Neuronal stem cell (in vitro differentiated cells): ENCODE measurements around the gene ZNF441.

Experiments used
- DNase-seq: peaks from one replicate; pipeline ENCODE4 v3.0.0-alpha.2; 2013; ENCODE audit warnings: low spot score
- H2AFZ ChIP-seq: one replicate; pipeline ENCODE4 v1.6.1; 2013; ENCODE audit warnings: mild to moderate bottlenecking, low read length, inconsistent platforms
- H2AK5ac ChIP-seq: 2 replicates; pipeline ENCODE4 v1.6.1; 2013; ENCODE audit warnings: low read depth, mild to moderate bottlenecking, inconsistent platforms, low read length, moderate library complexity, mixed read lengths
- H2BK120ac ChIP-seq: 2 replicates; pipeline ENCODE4 v1.6.1; 2013; ENCODE audit warnings: low read depth, mild to moderate bottlenecking, inconsistent platforms, low read length, moderate library complexity, mixed read lengths
- H2BK12ac ChIP-seq: one replicate; pipeline ENCODE4 v1.6.1; 2013; ENCODE audit warnings: low read length, inconsistent platforms
- H2BK15ac ChIP-seq: 2 replicates; pipeline ENCODE4 v1.6.1; 2013; ENCODE audit warnings: mild to moderate bottlenecking, low read length, inconsistent platforms, mixed read lengths
- H2BK5ac ChIP-seq: one replicate; pipeline ENCODE4 v1.6.1; 2013; ENCODE audit warnings: inconsistent platforms, mild to moderate bottlenecking, low read length, moderate library complexity
- H3K14ac ChIP-seq: one replicate; pipeline ENCODE4 v1.6.1; 2013; ENCODE audit warnings: low read length, inconsistent platforms
- H3K18ac ChIP-seq: 2 replicates; pipeline ENCODE4 v1.6.1; 2013; ENCODE audit warnings: low read length, inconsistent platforms
- H3K23ac ChIP-seq: 2 replicates; pipeline ENCODE4 v1.6.1; 2013; ENCODE audit warnings: low read depth, mild to moderate bottlenecking, mixed read lengths, low read length, inconsistent platforms; ENCODE audit not compliant: poor library complexity
- H3K27ac ChIP-seq: replicated peaks from 3 replicates; pipeline ENCODE4 v1.5.1; 2013; ENCODE audit warnings: low read length, inconsistent platforms
- H3K27me3 ChIP-seq, 3 experiments: 2 replicates each; pipeline ENCODE4 v1.6.1; 2013; ENCODE audit warnings: low read length in 3 of 3, mild to moderate bottlenecking in 2 of 3, inconsistent platforms in 1 of 3, low read depth in 1 of 3, mixed read lengths in 1 of 3, moderate library complexity in 1 of 3; ENCODE audit not compliant: control insufficient read depth in 3 of 3, insufficient read depth in 3 of 3
- H3K36me3 ChIP-seq, 2 donors: replicated peaks in 1 of 2; 2 replicates each; pipeline ENCODE4 v1.6.1; 2013; ENCODE audit warnings: low read length in 2 of 2; ENCODE audit not compliant: control insufficient read depth in 2 of 2, insufficient read depth in 2 of 2
- H3K4ac ChIP-seq: 2 replicates; pipeline ENCODE4 v1.6.1; 2013; ENCODE audit warnings: inconsistent platforms, mild to moderate bottlenecking, low read length, moderate library complexity
- H3K4me1 ChIP-seq, 2 donors: 1 replicate in 1 of 2; 2 replicates in 1 of 2; pipeline ENCODE4 v1.6.1; 2013; ENCODE audit warnings: low read length in 2 of 2, low read depth in 1 of 2; ENCODE audit not compliant: control insufficient read depth in 2 of 2, insufficient read depth in 1 of 2
- H3K4me2 ChIP-seq: one replicate; pipeline ENCODE4 v1.6.1; 2013; ENCODE audit warnings: mild to moderate bottlenecking, low read length, inconsistent platforms; ENCODE audit not compliant: insufficient read depth, poor library complexity, severe bottlenecking
- H3K4me3 ChIP-seq, 2 donors: 2 replicates each; pipeline ENCODE4 v1.5.1; 2013; ENCODE audit warnings: low read length in 2 of 2, mild to moderate bottlenecking in 2 of 2, inconsistent platforms in 1 of 2, moderate library complexity in 1 of 2
- H3K79me1 ChIP-seq: one replicate; pipeline ENCODE4 v1.6.1; 2013; ENCODE audit warnings: low read depth, mild to moderate bottlenecking, inconsistent platforms, low read length, moderate library complexity
- H3K9ac ChIP-seq: one replicate; pipeline ENCODE4 v1.6.1; 2013; ENCODE audit warnings: mild to moderate bottlenecking, low read depth, low read length, inconsistent platforms; ENCODE audit not compliant: poor library complexity
- H3K9me3 ChIP-seq, 2 donors: replicated peaks in 1 of 2; 2 replicates each; pipeline versions ENCODE3 to v1.6.1; 2013; ENCODE audit warnings: low read length in 2 of 2, mild to moderate bottlenecking in 2 of 2, inconsistent platforms in 1 of 2, low read depth in 1 of 2, mixed read lengths in 1 of 2, moderate library complexity in 1 of 2; ENCODE audit not compliant: control insufficient read depth in 2 of 2, insufficient read depth in 1 of 2
- H4K8ac ChIP-seq: one replicate; pipeline ENCODE4 v1.6.1; 2013; ENCODE audit warnings: low read depth, mild to moderate bottlenecking, inconsistent platforms, low read length, moderate library complexity
- H4K91ac ChIP-seq: one replicate; pipeline ENCODE4 v1.6.1; 2013; ENCODE audit warnings: low read length, low read depth, mild to moderate bottlenecking, inconsistent platforms; ENCODE audit not compliant: poor library complexity
- WGBS, 2 donors: extraction: QIAGEN DNeasy Blood & Tissue Kit; methylation state at CpG; one replicate each; pipeline ENCODE4 v1.1.7; 2013; ENCODE audit warnings: missing lambda C conversion rate in 2 of 2, mixed read lengths in 1 of 2; ENCODE audit not compliant: insufficient read length in 2 of 2, insufficient replicate concordance in 1 of 2; ENCODE audit errors: extremely low coverage in 2 of 2; 5-methylcytosine and 5-hydroxymethylcytosine counted together

Gene ZNF441

DNA sequence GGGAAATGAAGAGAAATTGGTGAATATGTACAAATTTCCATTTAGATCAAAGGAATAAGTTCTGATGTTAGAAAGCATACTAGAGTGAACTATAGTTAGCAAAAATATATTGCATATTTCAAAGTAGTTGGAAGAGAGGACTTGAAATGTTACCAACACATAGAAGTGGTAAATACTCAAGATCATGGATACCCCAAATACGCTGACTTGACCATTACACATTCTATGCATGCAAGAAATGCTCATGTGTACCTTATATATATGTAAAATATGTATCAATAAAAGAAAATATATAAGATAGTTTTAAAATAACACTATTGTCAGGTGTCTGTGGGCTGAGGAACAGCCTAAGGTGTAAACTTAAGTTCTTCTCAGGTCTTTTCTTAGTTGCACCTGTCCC lies 17.0 kb downstream of the ZNF441 start:
- H3K23ac ChIP-seq: no peak overlapping the region
- H3K9ac ChIP-seq: no peak overlapping the region
- H3K27me3 ChIP-seq: no peaks in the 10 kb centered on the region
- H2BK12ac ChIP-seq: no peak overlapping the region
- H2BK15ac ChIP-seq: no peak overlapping the region
- no peak overlapping the region for H3K4me3 ChIP-seq
- H3K9me3 ChIP-seq: peaks cover 19 to 87% of the 10 kb centered on the region in 2 donors
- peaks cover 7 to 66% of the 10 kb centered on the region in 2 donors for H3K36me3 ChIP-seq
- H3K79me1 ChIP-seq: no peaks in the 10 kb centered on the region
- no peak overlapping the region for H4K91ac ChIP-seq
- no peak overlapping the region for H3K4ac ChIP-seq
- WGBS, 2 donors: no CpG with 5 or more reads among the region's 1 CpG
- H2AK5ac ChIP-seq: no peak overlapping the region
- H3K27ac ChIP-seq: no peak overlapping the region
- H4K8ac ChIP-seq: no peak overlapping the region
- H3K14ac ChIP-seq: no peak overlapping the region
- no peaks in the 10 kb centered on the region for H3K4me1 ChIP-seq
- no peak overlapping the region for H2BK5ac ChIP-seq
- H3K4me2 ChIP-seq: no peak overlapping the region
- DNase-seq: no peak
- no peak overlapping the region for H3K18ac ChIP-seq
- no peak overlapping the region for H2BK120ac ChIP-seq
- H2AFZ ChIP-seq: no peak overlapping the region

DNA sequence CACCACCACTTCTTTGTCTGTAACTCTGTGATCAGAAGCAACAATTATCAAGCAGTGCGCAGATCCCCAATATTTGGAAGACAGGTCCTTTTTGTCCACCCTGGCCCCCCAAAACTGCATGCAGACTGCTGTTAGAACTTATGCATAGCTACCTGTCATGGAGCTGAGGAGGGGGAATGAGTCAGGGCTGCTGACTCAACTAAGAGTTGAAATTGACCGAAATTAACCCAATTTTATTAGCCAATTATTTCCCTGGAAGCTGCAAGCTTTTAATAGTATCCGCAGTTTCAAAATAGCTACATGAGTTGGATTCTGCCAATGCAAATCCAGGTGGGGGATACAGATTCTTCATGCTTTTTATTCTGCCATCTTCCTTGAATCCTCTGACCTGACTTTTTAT lies 17.6 kb downstream of the ZNF441 start:
- no peak overlapping the region for H3K14ac ChIP-seq
- H4K91ac ChIP-seq: no peak overlapping the region
- H2BK5ac ChIP-seq: no peak overlapping the region
- H3K4me1 ChIP-seq: no peaks in the 10 kb centered on the region
- no peak overlapping the region for H3K27ac ChIP-seq
- no peak overlapping the region for H3K4ac ChIP-seq
- H2BK12ac ChIP-seq: no peak overlapping the region
- H4K8ac ChIP-seq: no peak overlapping the region
- no peak overlapping the region for H3K4me2 ChIP-seq
- no peak overlapping the region for H2AK5ac ChIP-seq
- no peak overlapping the region for H2BK15ac ChIP-seq
- no peak for DNase-seq
- peaks cover 4 to 60% of the 10 kb centered on the region in 2 donors for H3K36me3 ChIP-seq
- H2AFZ ChIP-seq: no peak overlapping the region
- no peak overlapping the region for H3K9ac ChIP-seq
- no peaks in the 10 kb centered on the region for H3K27me3 ChIP-seq
- no peak overlapping the region for H3K23ac ChIP-seq
- H3K9me3 ChIP-seq: peaks cover 16 to 82% of the 10 kb centered on the region in 2 donors
- H3K18ac ChIP-seq: no peak overlapping the region
- no peak overlapping the region for H3K4me3 ChIP-seq
- H2BK120ac ChIP-seq: no peak overlapping the region
- H3K79me1 ChIP-seq: no peaks in the 10 kb centered on the region
- no CpG with 5 or more reads among the region's 3 CpGs for WGBS, 2 donors

DNA sequence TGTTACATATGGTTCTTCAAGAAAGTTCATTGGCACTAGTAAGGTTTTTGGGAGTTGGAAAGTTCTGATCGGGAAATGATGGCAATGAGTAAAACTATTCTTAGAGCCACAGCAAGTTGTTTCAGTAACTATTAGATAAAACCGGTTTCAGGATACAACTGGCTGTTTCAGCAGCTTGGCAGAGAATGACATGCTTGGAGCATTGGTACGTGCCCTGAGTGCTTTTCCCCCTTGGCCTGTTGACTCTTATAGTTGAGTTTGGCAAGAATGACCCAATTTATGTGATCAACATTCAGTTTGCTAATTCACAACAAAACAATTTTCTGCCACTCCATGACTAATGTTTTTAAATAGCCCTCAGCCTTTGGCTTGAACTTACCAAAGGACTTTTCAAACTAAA lies 20.7 kb downstream of the ZNF441 start:
- no peak overlapping the region for H3K18ac ChIP-seq
- no peak for DNase-seq
- no peak overlapping the region for H2BK120ac ChIP-seq
- no peak overlapping the region for H3K23ac ChIP-seq
- no peak overlapping the region for H2BK12ac ChIP-seq
- no peak overlapping the region for H2BK15ac ChIP-seq
- no peaks in the 10 kb centered on the region for H3K27me3 ChIP-seq
- H3K27ac ChIP-seq: no peak overlapping the region
- H3K36me3 ChIP-seq: peaks cover 0 to 28% of the 10 kb centered on the region in 2 donors
- no peak overlapping the region for H3K4ac ChIP-seq
- no CpG with 5 or more reads among the region's 3 CpGs for WGBS, 2 donors
- H3K9ac ChIP-seq: no peak overlapping the region
- H3K4me2 ChIP-seq: no peak overlapping the region
- H2AK5ac ChIP-seq: no peak overlapping the region
- no peak overlapping the region for H4K91ac ChIP-seq
- H3K14ac ChIP-seq: no peak overlapping the region
- H2BK5ac ChIP-seq: no peak overlapping the region
- no peak overlapping the region for H3K4me3 ChIP-seq
- no peak overlapping the region for H2AFZ ChIP-seq
- H3K79me1 ChIP-seq: no peaks in the 10 kb centered on the region
- H3K9me3 ChIP-seq: peaks cover 2 to 57% of the 10 kb centered on the region in 2 donors
- no peaks in the 10 kb centered on the region for H3K4me1 ChIP-seq
- no peak overlapping the region for H4K8ac ChIP-seq

DNA sequence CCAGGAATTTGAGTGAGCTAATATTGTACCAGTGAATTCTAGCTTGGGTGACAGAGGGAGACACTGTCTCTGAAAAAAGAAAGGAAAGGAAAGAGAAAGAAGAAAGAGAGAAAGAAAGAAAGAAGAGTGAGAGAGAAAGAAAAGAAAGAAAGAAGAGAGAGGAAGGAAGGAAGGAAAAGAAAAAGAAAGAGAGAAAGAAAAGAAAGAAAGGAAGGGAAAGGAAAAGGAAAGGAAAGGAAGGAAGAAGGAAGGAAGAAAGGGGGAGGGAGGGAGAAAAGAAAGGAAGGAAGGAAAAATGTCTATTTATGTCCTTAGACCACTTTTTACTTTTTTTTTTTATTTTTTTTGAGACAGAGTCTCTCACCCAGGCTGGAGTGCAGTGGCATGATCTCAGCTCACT lies 26.1 kb downstream of the ZNF441 start:
- Histone ChIP-seq H3K36me3 (no peaks in the 10 kb centered on the region), H2AK5ac (no peak overlapping the region), H4K91ac (no peak overlapping the region), H3K4me1 (peaks cover 4 to 5% of the 10 kb centered on the region in 2 donors), H4K8ac (no peak overlapping the region), H3K18ac (no peak overlapping the region), H3K79me1 (no peaks in the 10 kb centered on the region), H2BK15ac (no peak overlapping the region), H3K4ac (no peak overlapping the region), H2BK120ac (no peak overlapping the region), H3K27me3 (no peaks in the 10 kb centered on the region), H3K4me2 (no peak overlapping the region), H3K14ac (no peak overlapping the region), H2BK5ac (no peak overlapping the region), H3K27ac (no peak overlapping the region), H2BK12ac (no peak overlapping the region), H3K23ac (no peak overlapping the region), H2AFZ (no peak overlapping the region), H3K9ac (no peak overlapping the region), H3K4me3 (no peak overlapping the region), H3K9me3 (peaks cover 0 to 8% of the 10 kb centered on the region in 2 donors)
- DNase-seq: no peak
